AG10803 (cell line): ENCODE results near the gene EXOC7.

ENCODE experiments used
- DNase-seq: peaks from one replicate; pipeline ENCODE4 v3.0.0; 2010; ENCODE audit warnings: low read depth
- H3K4me3 ChIP-seq: 2 replicates; pipeline ENCODE4 v1.5.1; 2011; ENCODE audit warnings: mild to moderate bottlenecking, low read length, control low read depth
- TF ChIP-seq, protein P1 (sequence below): conservative IDR thresholded peaks from 2 replicates; pipeline ENCODE4 v1.5.1; 2011; ENCODE audit warnings: mild to moderate bottlenecking, low read length, control low read depth, inconsistent platforms

EXOC7 gene

DNA sequence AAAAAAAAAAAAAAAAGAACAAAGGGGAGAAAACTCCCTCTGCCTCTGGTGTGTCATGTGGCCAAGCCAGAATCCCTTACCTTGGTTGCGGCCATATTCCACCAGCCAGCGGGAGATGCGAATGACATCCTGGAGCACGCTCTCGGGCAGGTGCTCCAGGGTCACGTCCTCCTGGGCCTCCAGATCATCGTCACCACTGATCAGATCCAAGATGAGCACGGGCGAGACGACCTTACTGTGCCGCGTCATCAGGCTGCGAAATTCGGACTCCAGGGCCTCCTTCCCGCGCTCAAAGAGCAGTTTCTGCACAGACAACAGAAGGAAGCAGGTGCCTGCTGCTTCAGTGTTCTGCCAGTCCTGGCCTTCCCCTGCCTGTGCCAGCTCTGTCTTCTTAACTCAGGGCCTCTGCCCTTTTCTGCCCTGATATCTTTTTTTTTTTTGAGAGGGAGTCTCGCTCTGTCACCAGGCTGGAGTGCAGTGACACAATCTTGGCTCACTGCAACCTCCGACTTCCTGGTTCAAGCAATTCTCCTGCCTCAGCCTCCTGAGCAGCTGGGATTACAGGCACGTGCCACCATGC lies 5.8 kb downstream of the EXOC7 start:
- DNase-seq: no peak
- H3K4me3 ChIP-seq: no peak overlapping the region
- TF ChIP-seq, protein P1, sequence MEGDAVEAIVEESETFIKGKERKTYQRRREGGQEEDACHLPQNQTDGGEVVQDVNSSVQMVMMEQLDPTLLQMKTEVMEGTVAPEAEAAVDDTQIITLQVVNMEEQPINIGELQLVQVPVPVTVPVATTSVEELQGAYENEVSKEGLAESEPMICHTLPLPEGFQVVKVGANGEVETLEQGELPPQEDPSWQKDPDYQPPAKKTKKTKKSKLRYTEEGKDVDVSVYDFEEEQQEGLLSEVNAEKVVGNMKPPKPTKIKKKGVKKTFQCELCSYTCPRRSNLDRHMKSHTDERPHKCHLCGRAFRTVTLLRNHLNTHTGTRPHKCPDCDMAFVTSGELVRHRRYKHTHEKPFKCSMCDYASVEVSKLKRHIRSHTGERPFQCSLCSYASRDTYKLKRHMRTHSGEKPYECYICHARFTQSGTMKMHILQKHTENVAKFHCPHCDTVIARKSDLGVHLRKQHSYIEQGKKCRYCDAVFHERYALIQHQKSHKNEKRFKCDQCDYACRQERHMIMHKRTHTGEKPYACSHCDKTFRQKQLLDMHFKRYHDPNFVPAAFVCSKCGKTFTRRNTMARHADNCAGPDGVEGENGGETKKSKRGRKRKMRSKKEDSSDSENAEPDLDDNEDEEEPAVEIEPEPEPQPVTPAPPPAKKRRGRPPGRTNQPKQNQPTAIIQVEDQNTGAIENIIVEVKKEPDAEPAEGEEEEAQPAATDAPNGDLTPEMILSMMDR: no peak

DNA sequence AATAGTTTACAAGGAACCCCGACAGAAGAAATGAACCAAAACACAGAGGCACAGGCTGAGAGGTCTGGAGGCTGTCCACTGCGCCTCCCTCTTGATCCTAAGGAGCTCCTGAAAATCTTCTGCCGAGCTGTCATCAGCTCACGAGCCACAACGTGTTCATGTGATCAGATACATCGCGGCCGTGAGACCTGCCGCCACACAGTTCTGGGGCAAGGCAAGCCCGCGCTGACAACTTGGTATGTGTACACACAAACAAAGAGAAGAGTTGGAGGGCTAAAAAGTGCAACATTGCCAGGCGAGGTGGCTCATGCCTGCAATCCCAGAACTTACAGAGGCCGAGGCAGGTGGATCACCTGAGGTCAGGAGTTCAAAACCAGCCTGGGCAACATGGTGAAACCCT lies 7.6 kb downstream of the EXOC7 start:
- DNase-seq: no peak
- H3K4me3 ChIP-seq: no peak overlapping the region
- TF ChIP-seq, protein P1: no peak

DNA sequence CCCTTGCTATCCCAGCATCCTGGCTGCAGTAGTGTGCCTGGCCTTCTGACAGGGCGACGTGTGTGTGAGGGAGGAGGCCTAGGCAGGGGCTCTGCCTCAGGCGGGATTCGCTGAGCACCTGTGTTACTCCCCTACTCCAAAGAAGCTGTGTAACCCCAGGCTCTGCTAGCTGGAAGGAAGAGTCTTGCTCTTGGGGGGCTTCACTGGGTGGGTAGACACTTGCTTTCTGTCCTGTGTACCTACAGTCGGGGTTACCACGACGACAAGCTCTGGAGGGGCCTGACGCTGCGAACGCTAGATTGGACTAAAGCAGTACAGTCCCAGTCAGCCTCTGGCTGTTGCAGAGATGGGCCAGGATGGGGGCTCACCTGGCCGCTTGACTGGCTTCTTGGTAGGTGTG lies 9.5 kb downstream of the EXOC7 start:
- no peak overlapping the region for H3K4me3 ChIP-seq
- TF ChIP-seq, protein P1: no peak
- DNase-seq: no peak

DNA sequence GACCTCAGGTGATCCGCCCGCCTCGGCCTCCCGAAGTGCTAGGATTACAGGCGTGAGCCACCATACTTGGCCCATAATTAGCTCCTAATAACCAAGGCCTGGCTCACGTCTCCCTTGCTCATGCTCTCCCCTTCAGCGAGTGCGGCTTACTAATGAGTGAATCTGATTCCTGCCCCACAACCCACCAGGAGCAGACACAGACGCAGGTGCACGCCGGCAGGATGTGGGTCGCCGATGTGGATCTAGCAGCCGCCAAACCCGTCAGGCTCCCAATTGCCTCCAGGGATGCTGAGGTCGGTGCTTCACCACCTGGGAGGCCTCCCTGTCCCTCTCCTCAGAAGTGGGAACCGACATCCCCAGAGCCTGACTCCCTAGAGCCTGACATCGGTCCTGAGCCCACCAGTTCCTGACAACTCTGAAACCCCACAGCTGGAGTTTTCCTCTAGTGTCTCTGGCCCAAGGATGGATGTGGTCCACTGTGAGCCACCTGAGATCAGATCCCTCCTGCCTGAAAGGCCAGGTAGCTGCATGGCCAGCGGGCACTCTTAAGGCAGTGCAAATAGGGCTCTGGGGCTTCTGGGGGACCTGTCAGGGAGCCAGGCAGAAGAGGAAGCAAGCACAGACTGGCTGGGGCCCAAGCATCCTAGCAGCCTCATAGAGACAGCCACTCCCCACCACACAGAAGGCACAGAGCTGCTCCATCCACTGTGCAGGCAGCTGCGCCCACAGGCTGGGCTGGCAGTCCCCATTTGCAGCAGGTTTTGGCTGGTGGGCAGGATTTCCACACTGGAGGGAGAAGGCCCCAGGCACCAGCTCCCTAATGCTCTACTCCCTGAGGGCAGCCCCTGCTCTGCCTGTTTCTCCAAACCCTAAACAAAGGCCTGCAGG lies 10.8 kb downstream of the EXOC7 start:
- no peak for DNase-seq
- H3K4me3 ChIP-seq: no peak overlapping the region
- TF ChIP-seq, protein P1: no peak

DNA sequence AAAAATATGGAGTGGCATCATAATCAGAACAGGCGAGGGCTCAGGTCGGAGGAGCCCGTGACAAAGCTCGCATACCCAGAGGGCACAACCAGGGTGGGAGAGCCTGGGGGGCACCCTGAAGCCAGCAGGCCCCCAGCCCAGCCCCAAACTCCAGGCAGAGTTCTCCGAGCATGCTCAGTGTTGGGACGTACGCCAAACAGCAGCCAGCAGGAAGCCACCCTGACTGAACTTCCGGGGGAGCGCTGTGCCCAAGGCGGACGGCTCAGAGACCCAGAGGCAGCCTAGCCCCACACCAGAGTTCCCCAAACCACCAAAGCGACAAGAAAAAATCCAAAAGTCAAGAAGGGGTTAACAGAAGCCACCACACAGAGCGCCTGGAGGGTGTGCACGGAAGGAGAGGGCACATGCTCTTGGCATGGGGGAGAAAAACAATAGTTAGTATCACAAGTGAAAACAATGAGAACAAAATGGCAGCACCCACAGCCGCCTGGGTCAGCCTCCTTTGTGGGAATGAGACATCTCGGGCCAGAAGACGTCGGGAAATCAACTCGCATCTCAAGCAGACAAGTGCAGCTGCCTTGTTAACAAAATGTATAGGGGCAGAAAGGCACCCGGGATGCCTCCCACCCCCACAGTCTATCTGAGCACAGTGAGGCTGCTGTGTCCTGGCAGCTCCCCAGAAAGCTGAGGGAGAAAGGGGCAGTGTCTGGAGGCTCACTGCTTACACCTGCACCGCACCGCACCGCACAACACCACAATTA lies 11.9 kb downstream of the EXOC7 start:
- H3K4me3 ChIP-seq: no peak overlapping the region
- no peak for DNase-seq

DNA sequence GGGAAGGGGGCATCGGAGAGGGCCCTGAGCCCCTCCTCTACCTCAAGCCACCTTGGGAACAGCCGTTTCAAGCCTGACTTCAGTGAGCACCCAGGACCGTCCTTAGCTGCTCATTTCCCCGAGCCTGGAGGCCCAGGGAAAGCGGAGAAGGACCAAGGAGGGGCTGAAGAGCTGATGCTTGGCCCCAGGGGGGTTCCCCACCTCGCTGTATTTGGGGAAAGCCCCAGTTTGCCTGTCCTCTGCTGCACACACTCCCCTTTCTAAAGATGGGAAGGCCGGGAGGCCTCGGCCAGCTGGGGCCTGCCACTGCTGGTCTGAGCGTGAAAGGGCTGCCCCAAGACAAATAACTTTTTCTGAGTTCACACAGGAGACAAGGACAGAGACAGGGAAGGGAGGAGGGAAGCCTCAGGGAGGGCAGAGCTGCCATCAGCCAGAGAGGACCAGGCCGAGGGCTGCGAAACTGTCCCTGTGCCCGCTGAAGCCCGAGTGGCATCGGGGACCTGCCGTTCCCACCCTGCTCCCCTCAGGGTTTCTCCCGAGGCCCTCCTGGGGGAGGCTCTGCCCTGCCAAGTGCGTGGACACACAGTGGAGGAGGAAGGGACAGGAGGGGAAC lies 13.0 kb downstream of the EXOC7 start:
- no peak overlapping the region for H3K4me3 ChIP-seq
- no peak for DNase-seq
- TF ChIP-seq, protein P1: no peak

More for the DNA sequence above, 11.9 kb downstream of the EXOC7 start:
- TF ChIP-seq, protein P1: no peak
